HG02623 (cell line): ENCODE measurements around the gene SFXN5.

Experiments used
- ATAC-seq: cut with Tn5 transposase; IDR thresholded peaks from one replicate; pipeline ENCODE4 v1.9.1; 2021; ENCODE audit warnings: moderate library complexity; ENCODE audit not compliant: unreplicated experiment

Gene SFXN5

GRCh38 chr2:73021371-73022010 lies 50.0 kb downstream of the SFXN5 start:
- no peak for ATAC-seq

DNA sequence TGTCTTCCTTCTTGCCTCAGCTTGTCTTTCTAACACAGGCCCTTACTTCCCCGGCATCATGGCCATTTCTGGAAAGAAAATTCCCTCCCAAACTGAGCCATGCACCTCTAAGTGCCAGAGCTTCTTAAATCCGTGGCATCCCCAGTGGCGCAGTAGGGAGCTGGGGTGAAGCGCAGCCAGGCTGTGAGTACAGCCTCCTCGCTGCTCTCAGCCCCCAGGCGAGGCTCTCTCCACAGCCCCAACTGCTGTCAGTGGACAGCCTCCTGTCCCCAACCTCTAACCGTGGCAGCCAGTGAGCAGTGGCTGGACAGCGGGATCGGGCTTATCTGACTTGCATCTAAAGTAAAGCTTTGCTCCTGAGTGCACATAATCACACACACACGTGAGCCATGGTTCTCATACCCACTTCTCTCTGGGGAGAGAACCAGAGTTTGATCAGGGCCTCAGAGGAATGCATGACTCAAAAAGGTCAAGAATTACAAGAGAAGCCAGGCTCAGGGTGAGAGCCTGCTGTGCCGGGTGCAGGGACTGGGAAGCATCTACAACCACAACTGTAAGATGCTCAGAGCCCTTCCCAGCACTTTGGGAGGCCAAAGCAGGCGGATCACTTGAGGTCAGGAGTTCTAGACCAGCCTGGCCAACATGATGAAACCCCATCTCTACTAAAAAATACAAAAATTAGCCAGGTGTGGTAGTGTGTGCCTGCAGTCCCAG lies 50.7 kb downstream of the SFXN5 start:
- ATAC-seq = no peak

- ATAC-seq = no peak
Observed at GRCh38 chr2:73020306-73020656, 51.2 kb downstream of the SFXN5 start.

- ATAC-seq = no peak
Observed at GRCh38 chr2:73018188-73018825, 53.2 kb downstream of the SFXN5 start.

DNA sequence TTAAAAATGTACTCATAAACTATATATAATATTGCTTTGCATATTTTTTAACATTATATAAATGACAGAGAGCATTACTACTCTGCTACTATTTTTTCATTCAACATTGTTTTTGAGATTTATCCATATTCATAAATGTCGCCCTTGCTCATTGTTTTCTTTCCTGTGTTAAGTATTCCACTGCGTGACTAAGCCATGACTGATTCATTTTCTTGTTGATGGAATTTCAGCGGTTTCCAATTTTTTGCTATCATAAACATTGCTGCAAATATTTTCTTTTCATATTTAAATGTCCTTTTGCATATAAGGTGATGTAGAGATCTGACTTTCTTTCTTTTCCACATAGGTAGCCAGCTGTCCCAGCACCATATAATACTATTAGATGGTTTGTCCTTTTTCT lies 57.6 kb downstream of the SFXN5 start:
- no peak for ATAC-seq

GRCh38 chr2:73009177-73009839 lies 62.2 kb downstream of the SFXN5 start:
- ATAC-seq = no peak

- no peak for ATAC-seq
Observed at GRCh38 chr2:73008766-73009135, 62.8 kb downstream of the SFXN5 start.

DNA sequence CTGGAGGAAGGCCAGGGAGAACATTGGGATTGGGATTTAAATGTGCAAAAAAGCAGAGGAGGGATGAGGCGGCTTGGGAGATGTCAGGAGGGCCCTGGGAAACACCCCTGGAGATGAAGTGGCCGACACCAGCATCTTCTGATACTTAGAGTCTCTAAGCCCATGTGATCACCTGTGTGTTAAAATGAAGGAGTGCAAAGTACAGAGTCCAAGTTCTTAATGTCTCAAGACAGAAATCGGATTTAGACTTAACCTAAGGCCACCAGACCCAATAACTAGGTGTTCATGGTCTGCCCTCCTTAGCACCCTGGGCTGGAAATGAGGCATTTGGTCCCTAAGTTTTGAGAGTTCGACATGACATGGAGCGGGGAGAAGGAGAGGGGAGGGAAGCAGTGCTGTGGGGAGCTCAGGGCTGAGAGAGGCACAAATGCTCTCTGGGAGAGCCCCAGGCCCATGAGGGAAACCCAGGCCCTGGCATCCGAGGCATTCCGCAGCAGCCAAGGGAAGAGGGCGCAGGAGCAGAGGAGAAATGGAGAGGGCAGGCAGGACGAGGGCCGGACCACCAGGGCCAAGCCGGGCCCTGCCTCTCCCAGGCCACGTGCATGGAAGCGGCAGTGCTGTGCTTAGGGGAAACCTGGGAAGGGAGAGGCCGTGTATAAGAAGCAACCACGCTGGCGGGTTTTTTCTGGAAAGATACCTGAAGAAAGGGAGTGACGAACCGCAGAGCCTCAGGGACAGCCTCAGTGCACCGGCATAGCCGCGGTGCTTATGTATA lies 63.3 kb downstream of the SFXN5 start:
- ATAC-seq = no peak

DNA sequence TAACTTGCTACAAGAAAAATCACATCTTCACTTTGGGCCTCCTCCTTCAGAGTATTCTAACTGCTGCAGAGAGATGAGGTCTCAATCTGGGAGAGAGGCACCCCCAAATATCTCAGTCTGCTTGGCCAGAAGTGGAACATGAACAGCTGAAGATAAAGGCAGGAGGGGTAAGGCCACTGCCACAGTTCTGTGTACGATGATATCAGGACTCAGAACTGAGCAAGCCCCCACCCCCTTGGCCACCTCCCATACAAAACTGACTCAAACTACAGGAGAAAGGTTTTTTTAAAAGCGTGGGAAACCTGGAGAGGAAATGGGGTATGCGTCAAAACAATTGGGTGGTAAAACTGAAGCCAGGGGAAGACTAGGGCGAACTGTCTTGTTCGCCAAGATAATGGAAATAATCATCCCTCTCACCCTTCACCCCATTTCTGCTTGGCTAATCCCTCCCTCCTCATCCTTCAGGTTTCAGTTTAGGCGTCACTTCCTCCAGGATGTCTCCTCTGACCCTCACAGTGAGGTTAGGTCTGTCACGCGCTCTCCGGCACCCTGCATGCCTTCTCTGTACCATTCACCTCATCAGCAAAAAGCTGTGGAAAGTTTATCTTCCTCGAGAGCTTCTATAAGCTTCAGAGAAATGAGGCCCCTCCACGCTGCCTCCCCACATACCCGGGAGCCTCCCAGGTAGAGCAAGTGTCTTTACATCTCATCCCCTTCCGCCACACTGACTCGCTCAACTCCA lies 64.4 kb downstream of the SFXN5 start:
- ATAC-seq = no peak

DNA sequence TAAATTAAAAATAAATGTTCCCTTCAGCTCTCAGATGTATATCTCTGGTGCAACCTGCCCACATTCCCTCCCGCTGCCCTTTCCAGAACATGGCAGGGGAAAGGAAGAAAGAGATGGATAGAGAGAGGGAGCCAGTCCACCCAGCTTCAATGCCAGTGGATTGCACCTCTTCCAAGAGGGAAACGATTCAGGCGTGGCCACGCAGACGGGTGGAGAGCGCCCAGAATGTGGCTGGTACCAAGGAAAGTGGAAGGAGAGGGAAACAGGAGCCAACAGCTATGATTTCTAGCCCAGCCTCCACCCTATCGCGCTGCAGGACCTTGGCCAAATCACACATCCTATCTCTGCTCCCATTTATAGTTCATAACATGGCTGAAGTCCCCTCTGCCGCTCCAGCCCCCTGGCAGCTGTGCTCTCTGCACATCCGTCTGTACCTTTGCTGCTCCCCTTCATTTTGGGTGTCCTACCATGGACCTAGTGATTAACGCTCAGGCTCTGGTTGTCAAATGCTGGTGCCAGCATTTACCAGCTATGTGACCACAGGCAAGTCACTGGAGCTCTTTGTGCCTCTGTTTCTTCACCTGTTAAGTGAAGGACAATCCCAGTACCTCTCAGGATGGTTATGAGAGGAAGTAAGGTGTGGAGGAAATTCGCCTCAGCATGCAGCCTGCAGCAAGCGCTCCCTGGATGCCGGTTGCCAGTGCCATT lies 66.5 kb downstream of the SFXN5 start:
- no peak for ATAC-seq

- ATAC-seq = no peak
Observed at GRCh38 chr2:73004466-73004865, 67.0 kb downstream of the SFXN5 start.

- ATAC-seq = no peak
Observed at GRCh38 chr2:73003027-73003426, 68.5 kb downstream of the SFXN5 start.

DNA sequence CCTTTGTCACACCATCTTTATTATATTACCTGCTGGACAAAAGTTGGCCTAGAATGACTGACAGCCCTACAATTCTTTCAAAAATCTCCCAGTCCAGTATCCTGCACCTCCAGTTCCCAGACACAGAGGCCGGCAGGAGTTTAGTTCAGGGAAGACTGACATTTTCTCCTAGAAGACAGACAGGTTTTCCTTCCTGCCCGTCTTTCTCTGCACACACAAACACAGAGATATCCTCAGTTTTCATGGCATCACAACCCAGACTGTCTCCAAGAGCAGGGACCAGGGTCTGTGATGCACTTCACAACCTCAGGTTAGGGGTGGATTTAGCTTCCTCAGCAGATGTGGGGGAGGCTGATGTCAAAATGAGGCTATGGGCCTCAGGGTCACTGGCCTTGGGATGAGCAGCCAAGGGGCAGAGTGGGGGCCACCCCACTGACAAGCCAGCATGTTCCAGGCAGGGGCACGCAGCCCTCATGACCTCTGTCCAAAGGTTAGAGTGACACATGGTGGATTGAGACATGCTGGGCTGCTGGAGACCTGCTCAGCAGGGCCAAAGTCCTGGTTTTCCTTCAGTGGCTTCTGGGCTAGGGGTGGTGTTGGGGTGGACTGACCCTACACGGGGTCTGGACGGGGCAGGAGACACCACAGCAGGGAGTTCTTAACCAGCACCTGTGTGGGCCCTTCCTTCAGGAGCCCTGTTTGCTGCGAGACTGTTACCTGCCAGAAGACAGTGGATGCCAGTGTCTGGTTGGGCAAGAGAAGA lies 70.5 kb downstream of the SFXN5 start:
- no peak for ATAC-seq

DNA sequence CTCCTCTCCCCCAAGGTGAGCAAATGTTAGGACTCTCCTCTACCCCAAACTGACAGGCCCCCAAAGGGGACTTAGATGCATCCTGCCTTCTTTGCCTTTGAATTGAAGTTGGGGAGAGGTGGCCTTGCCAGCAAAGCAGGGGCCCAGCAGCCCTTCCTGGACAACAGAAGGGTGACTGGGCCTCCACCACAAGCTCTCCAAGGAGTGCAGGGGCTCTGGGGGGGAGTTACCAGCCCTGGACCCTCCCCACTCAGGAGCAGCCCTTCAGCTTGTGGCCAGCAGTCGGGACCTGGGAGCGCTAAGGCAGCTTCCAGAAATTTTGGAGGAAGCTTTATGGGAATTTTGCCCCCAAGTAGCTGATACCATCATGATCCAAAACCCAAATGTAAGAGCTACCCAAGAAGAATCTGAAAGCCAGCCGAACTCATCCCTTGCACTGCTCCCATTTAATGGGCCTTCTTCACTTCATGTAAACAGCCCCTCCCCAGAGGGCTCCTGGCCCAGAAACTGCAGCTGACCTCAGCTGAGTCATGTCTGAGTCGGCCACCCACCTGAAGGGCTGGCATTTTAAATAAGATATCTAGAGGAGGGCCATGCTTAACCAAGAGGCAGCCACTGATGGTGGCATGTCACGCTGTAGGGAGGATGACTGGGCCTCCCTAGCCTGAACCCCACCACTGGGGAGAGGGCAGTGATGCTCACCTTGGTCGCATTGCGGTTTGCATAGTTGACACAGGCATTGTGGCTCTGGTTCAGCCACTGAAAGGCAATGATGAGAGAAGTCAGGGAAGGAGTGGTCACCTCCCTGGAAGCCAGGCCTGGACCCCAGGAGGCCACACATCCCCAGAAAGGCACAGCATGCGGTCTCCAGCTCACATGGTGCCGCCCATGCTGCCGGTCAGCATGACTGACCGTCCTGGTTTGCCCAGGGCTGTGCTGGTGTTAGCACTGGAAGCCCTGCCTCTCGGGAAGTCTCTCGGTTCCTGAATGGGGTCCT lies 71.5 kb downstream of the SFXN5 start:
- ATAC-seq = no peak

DNA sequence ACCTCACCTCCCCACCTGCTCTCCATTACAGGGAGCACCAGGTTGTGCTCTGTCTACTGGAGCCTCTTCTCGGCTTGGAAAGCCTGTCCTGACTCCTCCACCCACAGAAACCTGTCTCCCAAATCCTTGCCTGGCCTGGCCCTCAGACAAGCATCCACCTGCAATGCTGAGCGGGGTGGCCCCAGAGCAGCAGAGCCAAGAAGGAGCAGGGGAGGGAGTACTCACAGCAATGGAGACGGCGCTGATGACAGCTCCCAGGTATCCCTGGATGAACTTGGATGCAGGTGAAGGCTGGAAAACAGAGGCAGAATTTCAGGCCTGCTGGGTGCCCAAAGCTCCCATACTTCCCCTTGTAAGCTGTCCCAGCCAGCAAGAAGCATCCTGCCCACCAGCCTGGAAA lies 72.8 kb downstream of the SFXN5 start:
- ATAC-seq = no peak

DNA sequence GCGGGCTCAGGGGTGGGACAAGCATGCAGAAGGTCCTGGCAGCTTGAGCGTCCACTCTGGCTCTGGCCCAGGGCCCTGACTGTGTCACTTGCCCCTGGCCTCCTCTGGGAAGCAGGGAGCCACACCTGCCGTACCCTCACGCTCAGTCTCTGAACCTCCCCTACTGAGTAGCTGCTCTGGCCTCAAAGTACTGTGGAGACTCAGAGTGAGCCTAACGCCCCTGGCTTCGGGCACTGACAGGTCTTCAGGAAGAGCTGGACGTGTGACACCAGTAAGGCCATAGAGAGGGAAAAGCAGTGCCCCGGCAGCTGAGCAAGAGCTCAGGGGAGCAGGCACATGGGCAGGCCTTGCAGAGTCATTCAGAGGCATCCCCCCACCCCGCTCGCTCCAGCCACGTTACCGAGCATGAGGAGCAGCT lies 73.3 kb downstream of the SFXN5 start:
- no peak for ATAC-seq

GRCh38 chr2:72996117-72996502 lies 75.4 kb downstream of the SFXN5 start:
- no peak for ATAC-seq
